Measurements from ENCODE around the gene CCDC183.
"Not testable (repeated sequence)": the region's sequence is repeated elsewhere in the genome, so short reads cannot be mapped to it uniquely, and the experiment has no call there.

The CCDC183 gene

GRCh38 chr9:136791516-136792276 lies 4.4 kb upstream of the CCDC183 start:
- peak overlapping the region; percentile 95 to 96 for H3K9ac ChIP-seq (ENCODE audit: low read depth in 1 of 2, low read length in 2 of 2)
- H3K27ac ChIP-seq (ENCODE audit: low read depth in 2 of 2, low read length in 2 of 2) = peak overlapping the region; percentile 100
- peaks cover 3 to 10% of the 10 kb centered on the region in 2 donors for H3K36me3 ChIP-seq (ENCODE audit: control insufficient read depth in 2 of 2, insufficient read depth in 2 of 2, low read length in 2 of 2)
- H3K27me3 ChIP-seq (ENCODE audit: control insufficient read depth in 2 of 2, insufficient read depth in 2 of 2, low read length in 2 of 2) = no peaks in the 10 kb centered on the region
- no peaks in the 10 kb centered on the region for H3K9me3 ChIP-seq (ENCODE audit: control insufficient read depth in 2 of 2, low read length in 2 of 2)
- peak overlapping the region; percentile 87 to 95 for H3K4me3 ChIP-seq (ENCODE audit: low read length in 2 of 2)
- peaks cover 59 to 67% of the 10 kb centered on the region in 2 donors for H3K4me1 ChIP-seq (ENCODE audit: control insufficient read depth in 2 of 2, insufficient read depth in 2 of 2, low read length in 2 of 2)

GRCh38 chr9:136792321-136793085 lies 3.6 kb upstream of the CCDC183 start:
- peak overlapping the region; percentile 87 to 95 for H3K4me3 ChIP-seq (ENCODE audit: low read length in 2 of 2)
- peaks cover 58 to 60% of the 10 kb centered on the region in 2 donors for H3K4me1 ChIP-seq (ENCODE audit: control insufficient read depth in 2 of 2, insufficient read depth in 2 of 2, low read length in 2 of 2)
- H3K9me3 ChIP-seq (ENCODE audit: control insufficient read depth in 2 of 2, low read length in 2 of 2) = no peaks in the 10 kb centered on the region
- H3K27ac ChIP-seq (ENCODE audit: low read depth in 2 of 2, low read length in 2 of 2) = peak overlapping the region; percentile 100
- peaks cover 3 to 10% of the 10 kb centered on the region in 2 donors for H3K36me3 ChIP-seq (ENCODE audit: control insufficient read depth in 2 of 2, insufficient read depth in 2 of 2, low read length in 2 of 2)
- H3K9ac ChIP-seq (ENCODE audit: low read depth in 1 of 2, low read length in 2 of 2) = peak overlapping the region; percentile 95 to 96
- H3K27me3 ChIP-seq (ENCODE audit: control insufficient read depth in 2 of 2, insufficient read depth in 2 of 2, low read length in 2 of 2) = no peaks in the 10 kb centered on the region

GRCh38 chr9:136793086-136793946 lies 2.8 kb upstream of the CCDC183 start:
- peak overlapping the region; percentile 87 to 95 for H3K4me3 ChIP-seq (ENCODE audit: low read length in 2 of 2)
- peaks cover 51 to 54% of the 10 kb centered on the region in 2 donors for H3K4me1 ChIP-seq (ENCODE audit: control insufficient read depth in 2 of 2, insufficient read depth in 2 of 2, low read length in 2 of 2)
- H3K9me3 ChIP-seq (ENCODE audit: control insufficient read depth in 2 of 2, low read length in 2 of 2) = no peaks in the 10 kb centered on the region
- H3K9ac ChIP-seq (ENCODE audit: low read depth in 1 of 2, low read length in 2 of 2) = peak overlapping the region; percentile 0 to 95
- peaks cover 3 to 10% of the 10 kb centered on the region in 2 donors for H3K36me3 ChIP-seq (ENCODE audit: control insufficient read depth in 2 of 2, insufficient read depth in 2 of 2, low read length in 2 of 2)
- H3K27me3 ChIP-seq (ENCODE audit: control insufficient read depth in 2 of 2, insufficient read depth in 2 of 2, low read length in 2 of 2) = peaks cover 0 to 2% of the 10 kb centered on the region in 2 donors
- H3K27ac ChIP-seq (ENCODE audit: low read depth in 2 of 2, low read length in 2 of 2) = peak overlapping the region; percentile 100

- H3K9me3 ChIP-seq (ENCODE audit: control insufficient read depth in 2 of 2, low read length in 2 of 2) = no peaks in the 10 kb centered on the region
- peak overlapping the region; percentile 18 to 56 for H3K27ac ChIP-seq (ENCODE audit: low read depth in 2 of 2, low read length in 2 of 2)
- H3K27me3 ChIP-seq (ENCODE audit: control insufficient read depth in 2 of 2, insufficient read depth in 2 of 2, low read length in 2 of 2) = peaks cover 0 to 2% of the 10 kb centered on the region in 2 donors
- H3K9ac ChIP-seq (ENCODE audit: low read depth in 1 of 2, low read length in 2 of 2) = peak overlapping the region; percentile 29 to 32
- H3K4me3 ChIP-seq (ENCODE audit: low read length in 2 of 2) = peak overlapping the region in 1 of 2 donors; percentile 37
- H3K4me1 ChIP-seq (ENCODE audit: control insufficient read depth in 2 of 2, insufficient read depth in 2 of 2, low read length in 2 of 2) = peaks cover 50 to 61% of the 10 kb centered on the region in 2 donors
- peaks cover 3 to 10% of the 10 kb centered on the region in 2 donors for H3K36me3 ChIP-seq (ENCODE audit: control insufficient read depth in 2 of 2, insufficient read depth in 2 of 2, low read length in 2 of 2)
Observed at GRCh38 chr9:136794281-136794999, 1.7 kb upstream of the CCDC183 start.

- Histone ChIP-seq H3K9me3 (ENCODE audit: control insufficient read depth in 2 of 2, low read length in 2 of 2) (no peaks in the 10 kb centered on the region), H3K36me3 (ENCODE audit: control insufficient read depth in 2 of 2, insufficient read depth in 2 of 2, low read length in 2 of 2) (peaks cover 3 to 10% of the 10 kb centered on the region in 2 donors), H3K4me1 (ENCODE audit: control insufficient read depth in 2 of 2, insufficient read depth in 2 of 2, low read length in 2 of 2) (peaks cover 48 to 59% of the 10 kb centered on the region in 2 donors), H3K27me3 (ENCODE audit: control insufficient read depth in 2 of 2, insufficient read depth in 2 of 2, low read length in 2 of 2) (peaks cover 0 to 2% of the 10 kb centered on the region in 2 donors), H3K4me3 (ENCODE audit: low read length in 2 of 2) (peak overlapping the region in 1 of 2 donors; percentile 37), H3K9ac (ENCODE audit: low read depth in 1 of 2, low read length in 2 of 2) (peak overlapping the region in 1 of 2 donors; percentile 29), H3K27ac (ENCODE audit: low read depth in 2 of 2, low read length in 2 of 2) (peak overlapping the region; percentile 18 to 56)
Observed at GRCh38 chr9:136795000-136795348, 1.2 kb upstream of the CCDC183 start.

GRCh38 chr9:136796775-136797347 lies 723 bp downstream of the CCDC183 start:
- H3K27ac ChIP-seq (ENCODE audit: low read depth in 2 of 2, low read length in 2 of 2); H3K9me3 ChIP-seq (ENCODE audit: control insufficient read depth in 2 of 2, low read length in 2 of 2); H3K27me3 ChIP-seq (ENCODE audit: control insufficient read depth in 2 of 2, insufficient read depth in 2 of 2, low read length in 2 of 2); H3K4me3 ChIP-seq (ENCODE audit: low read length in 2 of 2); H3K9ac ChIP-seq (ENCODE audit: low read depth in 1 of 2, low read length in 2 of 2): not testable (repeated sequence)
- Histone ChIP-seq H3K4me1 (ENCODE audit: control insufficient read depth in 2 of 2, insufficient read depth in 2 of 2, low read length in 2 of 2) (peaks cover 47 to 56% of the 10 kb centered on the region in 2 donors), H3K36me3 (ENCODE audit: control insufficient read depth in 2 of 2, insufficient read depth in 2 of 2, low read length in 2 of 2) (peaks cover 3 to 10% of the 10 kb centered on the region in 2 donors)

GRCh38 chr9:136798708-136799078 lies 2.6 kb downstream of the CCDC183 start:
- Histone ChIP-seq H3K4me3 (ENCODE audit: low read length in 2 of 2) (peak overlapping the region; percentile 54 to 70), H3K4me1 (ENCODE audit: control insufficient read depth in 2 of 2, insufficient read depth in 2 of 2, low read length in 2 of 2) (peaks cover 30 to 38% of the 10 kb centered on the region in 2 donors), H3K9ac (ENCODE audit: low read depth in 1 of 2, low read length in 2 of 2) (peak overlapping the region; percentile 79 to 82)

GRCh38 chr9:136799079-136799853 lies 3.1 kb downstream of the CCDC183 start:
- Histone ChIP-seq H3K27me3 (ENCODE audit: control insufficient read depth in 2 of 2, insufficient read depth in 2 of 2, low read length in 2 of 2) (peaks cover 0 to 2% of the 10 kb centered on the region in 2 donors), H3K27ac (ENCODE audit: low read depth in 2 of 2, low read length in 2 of 2) (peak overlapping the region; percentile 91 to 95), H3K4me1 (ENCODE audit: control insufficient read depth in 2 of 2, insufficient read depth in 2 of 2, low read length in 2 of 2) (peaks cover 26 to 35% of the 10 kb centered on the region in 2 donors), H3K36me3 (ENCODE audit: control insufficient read depth in 2 of 2, insufficient read depth in 2 of 2, low read length in 2 of 2) (peaks cover 0 to 3% of the 10 kb centered on the region in 2 donors), H3K4me3 (ENCODE audit: low read length in 2 of 2) (peak overlapping the region; percentile 54 to 70), H3K9me3 (ENCODE audit: control insufficient read depth in 2 of 2, low read length in 2 of 2) (no peaks in the 10 kb centered on the region), H3K9ac (ENCODE audit: low read depth in 1 of 2, low read length in 2 of 2) (peak overlapping the region; percentile 79 to 82)

More at GRCh38 chr9:136798708-136799078, 2.6 kb downstream of the CCDC183 start:
- Histone ChIP-seq H3K27me3 (ENCODE audit: control insufficient read depth in 2 of 2, insufficient read depth in 2 of 2, low read length in 2 of 2) (peaks cover 0 to 2% of the 10 kb centered on the region in 2 donors), H3K27ac (ENCODE audit: low read depth in 2 of 2, low read length in 2 of 2) (peak overlapping the region; percentile 91 to 95), H3K36me3 (ENCODE audit: control insufficient read depth in 2 of 2, insufficient read depth in 2 of 2, low read length in 2 of 2) (peaks cover 0 to 3% of the 10 kb centered on the region in 2 donors), H3K9me3 (ENCODE audit: control insufficient read depth in 2 of 2, low read length in 2 of 2) (no peaks in the 10 kb centered on the region)
